HL-60/S4 treated with phorbol 12-myristate 13-acetate at 8.2 ng/mL for 4 days and 3 days (cell line): Measurements from ENCODE around the gene GCLC.

ENCODE experiments used
- in situ Hi-C: fragments of 300-500 bp; cut with MboI; formaldehyde crosslinking; loops from 2 replicates; pipeline ENCODE4 v1.15.0; 2022; ENCODE audit warnings: low sequenced_read_pairs

The GCLC gene

GRCh38 chr6:53495506-53496499, 49.1 kb downstream of the GCLC start:
- in situ Hi-C loops, result no loop called here

GRCh38 chr6:53494076-53494475, 50.8 kb downstream of the GCLC start:
- in situ Hi-C loops, result no loop called here

GRCh38 chr6:53493635-53494025, 51.3 kb downstream of the GCLC start:
- in situ Hi-C loops, result no loop called here

- in situ Hi-C loops, result no loop called here
Observed at GRCh38 chr6:53492860-53493634, 51.9 kb downstream of the GCLC start.

- in situ Hi-C loops, result loop anchor here (10.0 kb wide), 1 partner anchor 322 kb away; no protein-coding TSS in a partner anchor
Observed at GRCh38 chr6:53487080-53487479, 57.8 kb downstream of the GCLC start.

- in situ Hi-C loops, result loop anchor here (10.0 kb wide), 1 partner anchor 322 kb away; no protein-coding TSS in a partner anchor
Observed at GRCh38 chr6:53486679-53487078, 58.2 kb downstream of the GCLC start.

GRCh38 chr6:53484476-53485280, 60.2 kb downstream of the GCLC start:
- in situ Hi-C loops, result loop anchor here (10.0 kb wide), 1 partner anchor 320 kb away; no protein-coding TSS in a partner anchor

GRCh38 chr6:53483423-53484353, 61.2 kb downstream of the GCLC start:
- in situ Hi-C loops, result loop anchor here (10.0 kb wide), 1 partner anchor 319 kb away; no protein-coding TSS in a partner anchor

GRCh38 chr6:53481323-53481722, 63.6 kb downstream of the GCLC start:
- in situ Hi-C loops, result loop anchor here (10.0 kb wide), 1 partner anchor 317 kb away; no protein-coding TSS in a partner anchor

GRCh38 chr6:53480774-53481173, 64.1 kb downstream of the GCLC start:
- in situ Hi-C loops, result loop anchor here (10.0 kb wide), 1 partner anchor 316 kb away; no protein-coding TSS in a partner anchor

- in situ Hi-C loops, result loop anchor here (10.0 kb wide), 1 partner anchor 315 kb away; no protein-coding TSS in a partner anchor
Observed at GRCh38 chr6:53479871-53480270, 65.0 kb downstream of the GCLC start.

GRCh38 chr6:53476964-53477363, 67.9 kb downstream of the GCLC start:
- in situ Hi-C loops, result no loop called here

- in situ Hi-C loops, result no loop called here
Observed at GRCh38 chr6:53474010-53474409, 70.9 kb downstream of the GCLC start.

GRCh38 chr6:53469163-53469562, 75.7 kb downstream of the GCLC start:
- in situ Hi-C loops, result no loop called here

GRCh38 chr6:53466257-53466656, 78.6 kb downstream of the GCLC start:
- in situ Hi-C loops, result no loop called here

GRCh38 chr6:53465732-53466131, 79.2 kb downstream of the GCLC start:
- in situ Hi-C loops, result no loop called here

- in situ Hi-C loops, result no loop called here
Observed at GRCh38 chr6:53464927-53465460, 79.9 kb downstream of the GCLC start.

- in situ Hi-C loops, result no loop called here
Observed at GRCh38 chr6:53464483-53464882, 80.4 kb downstream of the GCLC start.

GRCh38 chr6:53461696-53462095, 83.2 kb downstream of the GCLC start:
- in situ Hi-C loops, result no loop called here
